HepG2 (cell line): Measurements from ENCODE around the gene FZD4. TPM values are rescaled to one million over a fixed set of nuclear protein-coding genes. Genes with fewer than 3 reads are reported as not detected.

ENCODE experiments used
- ARNTL ChIP-seq: sonication (generic); formaldehyde crosslinking; IDR thresholded peaks from 2 replicates; pipeline ENCODE4 v1.4.0; 2020; ENCODE audit warnings: mild to moderate bottlenecking, missing genetic modification reagents
- BRD4 ChIP-seq: sonication (generic); formaldehyde crosslinking; IDR thresholded peaks from 2 replicates; pipeline ENCODE4 v1.4.0; 2020; ENCODE audit warnings: missing genetic modification reagents
- CEBPB ChIP-seq: IDR thresholded peaks from 2 replicates; pipeline ENCODE4 v1.6.1; 2011; ENCODE audit warnings: low read depth, low read length, improper control_type of control experiment, borderline replicate concordance
- CEBPG ChIP-seq: IDR thresholded peaks from 2 replicates; pipeline ENCODE4 v1.6.1; 2016
- DNMT3B ChIP-seq: conservative IDR thresholded peaks from 2 replicates; pipeline ENCODE4 v1.6.1; 2016; ENCODE audit warnings: missing biosample characterization, control low read depth
- ELF3 ChIP-seq: IDR thresholded peaks from 2 replicates; pipeline ENCODE4 v1.6.1; 2016; ENCODE audit warnings: missing genetic modification reagents, missing compliant biosample characterization
- GPN1 ChIP-seq: sonication (generic); formaldehyde crosslinking; IDR thresholded peaks from 2 replicates; pipeline ENCODE4 v1.5.1; 2020; ENCODE audit warnings: missing genetic modification reagents, borderline replicate concordance
- PAF1 ChIP-seq: IDR thresholded peaks from 2 replicates; pipeline ENCODE4 v1.6.1; 2016; ENCODE audit warnings: missing genetic modification reagents, missing compliant biosample characterization
- RARA ChIP-seq: IDR thresholded peaks from 2 replicates; pipeline ENCODE4 v1.6.1; 2016; ENCODE audit warnings: missing genetic modification reagents, missing compliant biosample characterization
- ZFP37 ChIP-seq: sonication (generic); formaldehyde crosslinking; IDR thresholded peaks from 2 replicates; pipeline ENCODE4 v1.4.0; 2020; ENCODE audit warnings: missing genetic modification reagents, borderline replicate concordance
- ZFP82 ChIP-seq: sonication (generic); formaldehyde crosslinking; IDR thresholded peaks from 2 replicates; pipeline ENCODE4 v1.5.1; 2020; ENCODE audit warnings: mild to moderate bottlenecking, missing genetic modification reagents, borderline replicate concordance
- ZKSCAN5 ChIP-seq: sonication (generic); formaldehyde crosslinking; IDR thresholded peaks from 2 replicates; pipeline ENCODE4 v1.5.1; 2020; ENCODE audit warnings: mild to moderate bottlenecking, missing genetic modification reagents
- ZNF235 ChIP-seq: sonication (generic); formaldehyde crosslinking; IDR thresholded peaks from 2 replicates; pipeline ENCODE4 v1.8.1; 2023; ENCODE audit warnings: mild to moderate bottlenecking, missing genetic modification reagents, borderline replicate concordance
- ZNF557 ChIP-seq: sonication (generic); formaldehyde crosslinking; IDR thresholded peaks from 2 replicates; pipeline ENCODE4 v1.4.0; 2020; ENCODE audit warnings: missing genetic modification reagents
- ZNF790 ChIP-seq: sonication (generic); formaldehyde crosslinking; IDR thresholded peaks from 2 replicates; pipeline ENCODE4 v1.8.0; 2022; ENCODE audit warnings: missing genetic modification reagents, mild to moderate bottlenecking, borderline replicate concordance
- polyA plus RNA-seq, 8 experiments: library from polyadenylated mRNA; depleted of rRNA in 3 of 8; stranded (reverse) in 7 of 8; unstranded in 1 of 8; fragments of >200 nt; fragmentation: Illumina TruSeq in 4 of 8; extraction: Trizol in 4 of 8; gene quantifications; 2 replicates each; pipeline versions ENCODE4 v1.2.1 to v1.2.3, GENCODE V29; 2011 to 2016; ENCODE audit warnings: low read depth in 4 of 8, missing spikeins in 1 of 8, mixed read lengths in 1 of 8; ENCODE audit not compliant: insufficient read depth in 1 of 8
- total RNA-seq, 5 experiments: library from RNA; depleted of rRNA; stranded (reverse); fragments of >200 nt; fragmentation: Illumina TruSeq; extraction: Trizol; gene quantifications; 2 replicates each; pipeline ENCODE4 v1.2.3, GENCODE V29; 2016; ENCODE audit warnings: low read depth in 1 of 5
- TF ChIP-seq, protein P1 (sequence below): sonication (generic); formaldehyde crosslinking; IDR thresholded peaks from 2 replicates; pipeline ENCODE4 v1.9.0; 2021; ENCODE audit warnings: missing genetic modification reagents, borderline replicate concordance
- TF ChIP-seq, protein P2 (sequence below): sonication (generic); formaldehyde crosslinking; IDR thresholded peaks from 2 replicates; pipeline ENCODE4 v1.5.1; 2020; ENCODE audit warnings: missing genetic modification reagents, mild to moderate bottlenecking, borderline replicate concordance
- TF ChIP-seq, protein P3 (sequence below): sonication (generic); formaldehyde crosslinking; IDR thresholded peaks from 2 replicates; pipeline ENCODE4 v1.5.0; 2020; ENCODE audit warnings: missing genetic modification reagents
- TF ChIP-seq, protein P4 (sequence below): sonication (generic); formaldehyde crosslinking; IDR thresholded peaks from 2 replicates; pipeline ENCODE4 v1.5.1; 2020; ENCODE audit warnings: mild to moderate bottlenecking, missing genetic modification reagents, moderate library complexity

Gene FZD4
- total and polyA plus RNA-seq, 2 of the 13 experiments (the other 11 are each of a cell fraction or from before 2014, with no cell fraction given), result 46.5 to 70.4 TPM

DNA sequence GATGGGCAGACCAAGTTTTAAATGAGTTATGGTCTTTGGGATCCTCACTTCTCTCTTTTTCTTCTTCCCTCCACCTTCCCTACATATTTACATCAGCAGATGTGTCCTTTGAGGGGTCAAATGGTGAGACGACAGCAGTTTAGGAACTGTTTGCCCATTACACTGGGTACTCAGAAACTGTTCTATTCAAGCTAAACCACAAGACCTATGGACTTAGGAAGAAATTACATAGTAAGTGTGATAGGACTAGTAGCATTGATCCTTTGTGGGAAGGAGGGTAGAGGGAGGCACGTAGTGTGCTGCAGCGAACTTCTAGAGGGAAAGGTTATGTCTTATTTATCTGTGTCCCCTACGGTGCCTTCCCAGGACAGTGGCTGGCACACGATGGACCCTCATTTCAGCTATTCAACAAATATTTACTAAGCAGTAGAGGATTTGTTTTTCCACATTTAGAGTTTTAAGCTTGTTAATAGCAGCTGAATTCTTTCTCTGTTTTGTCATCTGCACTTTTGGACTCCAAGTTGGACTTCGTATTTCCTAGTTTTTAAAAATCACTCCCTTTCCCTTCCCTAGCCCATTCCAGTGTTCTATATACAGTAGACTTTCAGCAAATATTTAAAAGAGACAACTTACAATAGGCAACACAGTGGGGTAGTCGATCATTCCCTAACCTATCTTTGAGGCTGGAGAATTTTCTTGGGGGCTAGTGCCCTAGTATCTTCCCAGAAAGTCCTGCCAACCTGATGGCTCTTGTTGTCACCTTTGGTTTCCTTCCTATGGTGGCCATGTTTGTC, 13.9 kb downstream of the FZD4 start (continued):
- no peak for TF ChIP-seq ZNF557
- TF ChIP-seq ZFP37, result no peak
- TF ChIP-seq, protein P1, sequence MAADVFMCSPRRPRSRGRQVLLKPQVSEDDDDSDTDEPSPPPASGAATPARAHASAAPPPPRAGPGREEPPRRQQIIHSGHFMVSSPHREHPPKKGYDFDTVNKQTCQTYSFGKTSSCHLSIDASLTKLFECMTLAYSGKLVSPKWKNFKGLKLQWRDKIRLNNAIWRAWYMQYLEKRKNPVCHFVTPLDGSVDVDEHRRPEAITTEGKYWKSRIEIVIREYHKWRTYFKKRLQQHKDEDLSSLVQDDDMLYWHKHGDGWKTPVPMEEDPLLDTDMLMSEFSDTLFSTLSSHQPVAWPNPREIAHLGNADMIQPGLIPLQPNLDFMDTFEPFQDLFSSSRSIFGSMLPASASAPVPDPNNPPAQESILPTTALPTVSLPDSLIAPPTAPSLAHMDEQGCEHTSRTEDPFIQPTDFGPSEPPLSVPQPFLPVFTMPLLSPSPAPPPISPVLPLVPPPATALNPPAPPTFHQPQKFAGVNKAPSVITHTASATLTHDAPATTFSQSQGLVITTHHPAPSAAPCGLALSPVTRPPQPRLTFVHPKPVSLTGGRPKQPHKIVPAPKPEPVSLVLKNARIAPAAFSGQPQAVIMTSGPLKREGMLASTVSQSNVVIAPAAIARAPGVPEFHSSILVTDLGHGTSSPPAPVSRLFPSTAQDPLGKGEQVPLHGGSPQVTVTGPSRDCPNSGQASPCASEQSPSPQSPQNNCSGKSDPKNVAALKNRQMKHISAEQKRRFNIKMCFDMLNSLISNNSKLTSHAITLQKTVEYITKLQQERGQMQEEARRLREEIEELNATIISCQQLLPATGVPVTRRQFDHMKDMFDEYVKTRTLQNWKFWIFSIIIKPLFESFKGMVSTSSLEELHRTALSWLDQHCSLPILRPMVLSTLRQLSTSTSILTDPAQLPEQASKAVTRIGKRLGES, result no peak
- no peak for TF ChIP-seq GPN1
- no peak for TF ChIP-seq ZFP82
- no peak for TF ChIP-seq DNMT3B (CRISPR knock-in tag)
- no peak; the same call in 1 of the 2 replicates for TF ChIP-seq CEBPB
- TF ChIP-seq, protein P2, sequence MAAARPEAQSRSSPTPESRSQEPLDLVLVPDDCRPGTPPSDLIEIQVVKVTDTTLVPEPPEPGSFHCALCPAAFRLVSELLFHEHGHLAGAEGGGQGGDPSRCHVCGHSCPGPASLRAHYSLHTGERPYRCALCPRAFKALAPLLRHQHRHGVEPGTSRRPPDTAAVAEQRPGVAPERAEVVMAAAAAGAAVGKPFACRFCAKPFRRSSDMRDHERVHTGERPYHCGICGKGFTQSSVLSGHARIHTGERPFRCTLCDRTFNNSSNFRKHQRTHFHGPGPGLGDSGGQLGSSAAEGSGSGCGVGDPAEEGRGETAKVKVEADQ, result no peak
- no peak for TF ChIP-seq ZNF790 (CRISPR knock-in tag)
- TF ChIP-seq PAF1, result no peak
- no peak; the same call in 1 of the 2 replicates for TF ChIP-seq ARNTL
- peak; percentile 90 for TF ChIP-seq RARA (CRISPR knock-in tag)
- no peak for TF ChIP-seq ZNF235
- TF ChIP-seq, protein P3, sequence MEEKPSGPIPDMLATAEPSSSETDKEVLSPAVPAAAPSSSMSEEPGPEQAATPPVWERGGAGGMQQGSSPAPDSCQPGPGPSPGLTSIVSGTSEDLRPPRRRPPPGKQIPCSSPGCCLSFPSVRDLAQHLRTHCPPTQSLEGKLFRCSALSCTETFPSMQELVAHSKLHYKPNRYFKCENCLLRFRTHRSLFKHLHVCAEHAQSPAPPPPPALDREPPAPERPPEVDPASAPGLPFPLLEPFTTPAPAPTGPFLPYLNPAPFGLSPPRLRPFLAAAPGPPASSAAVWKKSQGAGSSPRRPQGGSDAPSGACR (CRISPR knock-in tag), result no peak
- TF ChIP-seq, protein P4, sequence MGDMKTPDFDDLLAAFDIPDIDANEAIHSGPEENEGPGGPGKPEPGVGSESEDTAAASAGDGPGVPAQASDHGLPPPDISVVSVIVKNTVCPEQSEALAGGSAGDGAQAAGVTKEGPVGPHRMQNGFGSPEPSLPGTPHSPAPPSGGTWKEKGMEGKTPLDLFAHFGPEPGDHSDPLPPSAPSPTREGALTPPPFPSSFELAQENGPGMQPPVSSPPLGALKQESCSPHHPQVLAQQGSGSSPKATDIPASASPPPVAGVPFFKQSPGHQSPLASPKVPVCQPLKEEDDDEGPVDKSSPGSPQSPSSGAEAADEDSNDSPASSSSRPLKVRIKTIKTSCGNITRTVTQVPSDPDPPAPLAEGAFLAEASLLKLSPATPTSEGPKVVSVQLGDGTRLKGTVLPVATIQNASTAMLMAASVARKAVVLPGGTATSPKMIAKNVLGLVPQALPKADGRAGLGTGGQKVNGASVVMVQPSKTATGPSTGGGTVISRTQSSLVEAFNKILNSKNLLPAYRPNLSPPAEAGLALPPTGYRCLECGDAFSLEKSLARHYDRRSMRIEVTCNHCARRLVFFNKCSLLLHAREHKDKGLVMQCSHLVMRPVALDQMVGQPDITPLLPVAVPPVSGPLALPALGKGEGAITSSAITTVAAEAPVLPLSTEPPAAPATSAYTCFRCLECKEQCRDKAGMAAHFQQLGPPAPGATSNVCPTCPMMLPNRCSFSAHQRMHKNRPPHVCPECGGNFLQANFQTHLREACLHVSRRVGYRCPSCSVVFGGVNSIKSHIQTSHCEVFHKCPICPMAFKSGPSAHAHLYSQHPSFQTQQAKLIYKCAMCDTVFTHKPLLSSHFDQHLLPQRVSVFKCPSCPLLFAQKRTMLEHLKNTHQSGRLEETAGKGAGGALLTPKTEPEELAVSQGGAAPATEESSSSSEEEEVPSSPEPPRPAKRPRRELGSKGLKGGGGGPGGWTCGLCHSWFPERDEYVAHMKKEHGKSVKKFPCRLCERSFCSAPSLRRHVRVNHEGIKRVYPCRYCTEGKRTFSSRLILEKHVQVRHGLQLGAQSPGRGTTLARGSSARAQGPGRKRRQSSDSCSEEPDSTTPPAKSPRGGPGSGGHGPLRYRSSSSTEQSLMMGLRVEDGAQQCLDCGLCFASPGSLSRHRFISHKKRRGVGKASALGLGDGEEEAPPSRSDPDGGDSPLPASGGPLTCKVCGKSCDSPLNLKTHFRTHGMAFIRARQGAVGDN (CRISPR knock-in tag), result no peak
- peak; percentile 49; the same call in 1 of the 2 replicates for TF ChIP-seq CEBPG (CRISPR knock-in tag)
- peak; percentile 87; the same call in 1 of the 2 replicates for TF ChIP-seq ELF3
- no peak for TF ChIP-seq ZKSCAN5
- no peak for TF ChIP-seq BRD4 (CRISPR knock-in tag)
